ENCODE measurements around the gene ABHD17C.

GRCh38 chr15:80693682-80694610 lies 1.2 kb upstream of the ABHD17C start:
- TF ChIP-seq CTCF (IDR thresholded peaks at IDR 0.05) (peak in 1 of 5 experiments; percentile 11), POLR2A (IDR thresholded peaks at IDR 0.05) (no peak), EP300 (IDR thresholded peaks at IDR 0.05; ENCODE audit: low read depth) (no peak), POLR2AphosphoS5 (IDR thresholded peaks at IDR 0.05) (no peak)

Data from transverse colon (tissue), 4 donors.